ENCODE results near the gene ACTR1A. TPM values are rescaled to one million over a fixed set of nuclear protein-coding genes. Genes with fewer than 3 reads are reported as not detected.
"Not testable (repeated sequence)": the region's sequence is repeated elsewhere in the genome, so short reads cannot be mapped to it uniquely, and the experiment has no call there.

The ACTR1A gene
- polyA plus RNA-seq (2013, experiment 1 of 2; ENCODE audit: insufficient read length) = 133 TPM
- polyA plus RNA-seq (2013, experiment 2 of 2; ENCODE audit: insufficient read length) = 123 TPM

DNA sequence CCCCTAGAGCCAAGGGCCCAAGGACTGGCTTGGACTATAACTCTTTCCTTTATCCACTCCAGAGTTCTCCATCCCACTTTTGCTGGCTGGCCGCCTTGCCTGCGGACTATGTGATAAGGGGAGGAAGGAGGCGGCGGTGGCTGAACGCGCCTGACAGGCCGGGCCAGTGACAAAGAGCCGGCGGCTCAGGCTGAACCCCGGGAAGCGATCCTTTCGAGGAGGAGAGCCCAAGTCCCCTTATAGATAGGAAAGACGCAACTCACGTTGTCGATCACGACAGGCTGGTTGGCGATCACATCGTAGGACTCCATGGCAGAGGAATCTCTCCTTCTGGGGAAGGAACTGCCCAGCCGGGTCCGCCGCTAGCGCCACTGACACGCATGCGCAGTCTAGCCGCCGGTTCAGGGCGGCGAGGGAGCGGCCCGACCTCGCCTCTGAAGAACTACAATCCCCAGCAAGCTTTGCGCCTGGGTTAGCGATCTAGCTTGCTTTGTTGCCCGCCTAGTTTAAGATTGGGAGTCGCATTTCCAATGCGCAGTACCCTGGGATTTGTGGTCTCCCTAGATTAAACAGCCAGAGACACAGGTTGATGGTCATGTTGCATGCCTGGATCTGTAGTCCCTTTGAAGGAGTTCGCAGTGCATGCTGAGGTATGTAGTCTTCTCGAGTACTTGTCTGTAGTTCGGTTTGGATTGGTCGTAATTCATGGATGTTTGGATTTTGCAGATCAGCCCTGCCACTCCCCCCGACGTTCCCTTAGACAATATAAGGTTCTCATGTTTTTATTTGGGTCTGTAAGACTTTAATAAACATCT lies at the start of gene ACTR1A:
Gene ACTR1A, minus strand, starts transcription at position 376 of the 815 bp plus-strand sequence. Its CDS starts 65 bp downstream, at position 311.
- DNase-seq = peak; percentile 100

DNA sequence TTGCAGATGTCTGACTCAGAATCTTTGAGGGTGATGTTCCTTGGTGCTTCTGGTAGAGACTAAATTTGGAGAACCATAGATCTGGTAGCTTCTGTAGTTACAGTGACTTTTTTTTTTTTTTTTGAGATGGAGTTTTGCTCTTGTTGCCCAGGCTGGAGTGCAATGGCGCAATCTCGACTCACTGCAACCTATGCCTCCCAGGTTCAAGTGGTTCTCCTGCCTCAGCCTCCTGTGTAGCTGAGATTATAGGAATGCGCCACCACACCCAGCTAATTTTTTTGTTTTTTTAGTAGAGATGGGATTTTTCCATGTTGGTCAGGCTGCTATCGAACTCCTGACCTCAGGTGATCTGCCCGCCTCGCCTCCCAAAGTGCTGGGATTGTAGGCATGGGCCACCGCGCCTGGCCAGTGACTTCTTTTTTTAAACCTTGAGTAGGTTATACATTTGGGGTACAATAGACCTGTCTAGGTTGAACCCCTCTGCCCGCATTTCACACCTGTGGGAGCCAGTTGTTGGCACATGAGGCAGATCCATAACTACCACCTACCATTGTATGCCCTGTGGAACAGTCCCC lies 48.2 kb upstream of the ACTR1A start:
- DNase-seq = no peak

DNA sequence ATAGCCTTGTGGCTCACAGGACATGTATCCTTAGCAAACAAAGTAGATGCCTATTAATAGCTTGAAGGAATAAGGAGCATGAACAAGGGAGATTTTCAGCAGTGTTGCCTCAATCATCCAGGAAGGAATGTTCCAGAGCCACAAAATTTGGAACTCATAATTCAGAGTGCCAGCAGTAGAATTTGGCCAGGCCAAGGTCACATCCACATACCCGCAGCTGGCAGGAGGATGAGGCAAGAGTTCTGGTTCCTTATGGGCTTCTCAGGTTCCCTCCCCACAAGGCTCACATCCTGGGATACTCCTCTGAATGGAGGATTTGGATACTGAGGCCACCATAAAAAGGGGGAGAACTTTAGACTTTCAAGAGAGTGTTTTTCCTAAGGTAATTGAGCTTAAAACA lies 47.0 kb upstream of the ACTR1A start:
- no peak for DNase-seq

DNA sequence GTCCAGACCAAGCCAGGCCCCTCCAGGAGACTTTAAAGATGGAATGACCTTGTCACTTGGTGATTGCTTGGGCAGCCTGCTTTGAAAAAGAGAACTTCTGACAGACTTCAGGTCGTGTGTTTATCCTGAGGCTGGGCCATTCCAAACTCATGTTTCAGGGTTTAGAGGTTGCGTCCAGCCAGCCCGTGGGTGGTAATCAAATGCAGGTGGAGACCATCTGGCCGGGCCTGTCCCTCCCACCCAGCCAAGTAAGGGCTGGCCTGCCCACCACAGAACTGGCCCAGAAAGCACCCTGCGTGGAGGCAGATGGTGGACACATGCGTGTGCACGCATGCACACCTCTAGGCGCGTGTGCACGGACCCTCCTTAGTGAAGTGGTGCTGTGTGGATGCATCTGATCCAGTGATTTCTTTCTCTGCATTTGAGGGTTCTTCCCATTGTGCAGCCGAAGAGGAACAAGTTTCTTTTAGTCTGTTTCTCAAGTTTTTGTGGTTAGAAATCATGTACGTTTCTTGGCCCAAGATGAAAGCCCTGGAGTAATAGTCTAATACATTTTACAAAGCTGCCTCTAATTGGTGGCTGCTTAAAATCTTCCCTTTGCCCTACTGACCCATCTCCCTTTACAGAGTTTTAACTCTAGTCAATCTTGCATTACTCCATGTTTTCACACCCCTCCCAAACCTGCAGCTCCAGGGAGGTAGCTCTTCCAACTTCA lies 44.3 kb upstream of the ACTR1A start:
- peak; percentile 17 for DNase-seq

DNA sequence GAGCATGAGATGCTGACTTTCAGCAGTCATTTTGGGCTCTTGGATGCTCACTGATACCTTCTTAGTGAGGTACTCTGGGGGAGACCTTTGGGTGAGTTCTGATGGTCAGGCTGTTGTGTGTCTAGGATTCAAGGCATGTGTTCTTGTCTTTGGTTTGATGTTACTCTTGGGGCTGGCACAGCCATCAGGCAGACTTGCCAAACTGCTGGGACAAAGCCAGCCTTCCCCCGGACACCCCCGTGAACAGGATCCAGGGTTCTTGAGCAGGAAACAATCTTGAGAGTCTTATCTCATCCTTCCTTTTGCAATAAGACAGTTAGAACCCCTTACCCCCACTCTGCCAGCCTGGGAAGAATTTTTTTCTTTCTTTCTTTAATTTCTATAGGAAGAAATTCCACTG lies 43.5 kb upstream of the ACTR1A start:
- DNase-seq = no peak

DNA sequence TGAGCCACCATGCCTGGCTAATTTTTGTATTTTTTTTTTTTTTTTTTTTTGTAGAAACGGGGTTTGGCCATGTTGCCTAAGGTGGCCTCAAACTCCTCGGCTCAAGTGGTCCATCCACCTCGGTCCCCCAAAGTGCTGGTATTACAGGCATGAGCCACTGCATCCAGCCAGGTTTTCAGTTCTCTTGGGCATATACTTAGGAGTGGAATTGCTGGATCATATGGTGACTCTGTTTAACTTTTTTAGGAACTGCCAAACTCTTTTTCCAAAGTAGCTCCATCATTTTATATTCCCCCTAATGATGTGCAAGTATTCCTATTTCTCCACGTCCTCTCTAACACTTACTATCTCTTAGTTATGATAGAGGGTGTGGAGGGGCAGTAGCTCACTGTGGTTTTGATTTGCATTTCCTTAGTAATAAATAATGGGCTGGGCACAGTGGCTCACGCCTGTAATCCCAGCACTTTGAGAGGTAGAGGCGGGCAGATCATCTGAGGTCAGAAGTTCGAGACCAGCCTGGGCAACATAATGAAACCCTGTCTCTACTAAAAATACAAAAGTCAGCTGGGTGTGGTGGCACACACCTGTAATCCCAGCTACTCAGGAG lies 42.9 kb upstream of the ACTR1A start:
- DNase-seq = no peak

DNA sequence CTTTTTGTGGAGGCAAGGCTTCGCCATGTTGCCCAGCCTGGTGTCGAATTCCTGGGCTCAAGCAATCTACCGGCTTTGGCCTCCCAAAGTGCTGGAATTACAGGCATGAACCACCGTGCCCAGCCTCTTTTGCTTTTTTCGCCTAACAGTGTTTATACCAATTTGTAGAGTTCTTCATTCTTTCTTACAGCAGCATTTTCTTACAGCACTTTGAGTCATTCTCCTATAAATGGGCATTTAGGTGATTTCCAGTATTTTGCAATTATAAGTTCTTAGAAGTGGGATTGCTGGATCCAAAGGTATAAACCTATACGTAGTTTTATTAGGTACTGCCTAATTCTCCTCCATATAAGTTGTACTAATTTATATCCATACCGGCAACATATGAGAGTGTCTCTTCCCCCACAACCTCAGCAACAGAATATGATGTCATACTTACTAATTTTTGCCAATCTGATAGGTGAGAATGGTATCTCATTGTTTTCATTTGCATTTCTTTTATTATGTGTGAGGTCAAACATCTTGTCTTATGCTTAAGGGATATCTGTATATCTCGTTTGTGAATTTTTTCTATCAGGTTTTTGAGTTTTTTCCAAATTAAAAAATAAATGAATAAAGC lies 40.4 kb upstream of the ACTR1A start:
- DNase-seq = peak; percentile 20

DNA sequence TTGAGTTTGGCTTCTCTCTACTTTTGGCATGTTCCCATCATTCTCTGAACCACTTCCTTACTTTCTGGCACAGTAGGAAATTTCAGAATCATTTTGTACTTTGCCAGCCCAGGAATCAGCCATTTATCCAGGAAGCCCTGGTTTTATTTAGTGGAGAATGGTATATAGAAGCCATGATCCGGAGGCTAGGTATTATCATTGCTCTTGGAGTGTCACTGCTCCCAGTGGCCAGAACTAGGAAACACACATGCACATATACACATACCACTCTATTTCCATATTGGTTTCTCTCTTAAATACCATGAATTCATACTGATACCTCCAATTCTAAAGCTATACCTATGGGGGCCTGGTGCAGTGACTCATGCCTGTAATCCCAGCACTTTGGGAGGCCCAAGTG lies 37.5 kb upstream of the ACTR1A start:
- no peak for DNase-seq

DNA sequence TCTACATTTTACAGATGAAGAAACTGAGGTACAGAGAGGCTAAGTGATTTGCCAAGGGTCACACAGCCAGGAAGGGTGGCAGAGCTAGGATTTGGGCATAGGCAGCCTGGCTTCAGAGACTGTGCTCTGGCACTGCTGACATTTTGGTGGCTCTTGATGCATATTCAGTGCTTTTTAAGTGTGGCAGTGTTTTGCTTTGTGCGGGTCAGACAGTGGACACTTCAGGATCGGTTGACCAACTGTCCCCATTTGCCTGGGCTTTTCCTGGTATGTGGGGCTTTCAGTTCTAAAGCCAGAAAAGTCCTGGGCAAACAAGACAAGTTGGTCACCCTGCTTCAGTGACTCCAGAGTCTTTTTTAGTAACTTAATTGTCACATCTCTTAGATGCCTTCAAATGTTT lies 36.3 kb upstream of the ACTR1A start:
- DNase-seq = no peak

DNA sequence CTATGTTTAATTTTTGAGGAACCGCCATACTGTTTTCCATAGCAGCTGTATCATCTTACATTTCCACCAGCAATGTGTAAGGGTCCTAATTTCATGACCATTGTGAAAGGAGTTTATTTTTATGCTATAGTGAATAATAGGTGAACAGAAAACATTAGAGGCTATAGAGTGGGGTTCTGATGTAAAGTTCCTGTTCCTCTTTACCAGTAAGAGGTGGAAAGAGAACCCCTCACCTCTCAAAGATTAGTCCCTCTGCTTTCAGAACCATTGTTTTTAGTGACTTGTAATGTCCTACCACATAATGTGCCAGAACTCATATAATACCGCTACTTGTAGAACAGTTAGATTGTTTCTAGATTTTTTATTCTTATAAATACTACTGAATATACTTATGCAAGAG lies 35.4 kb upstream of the ACTR1A start:
- no peak for DNase-seq

DNA sequence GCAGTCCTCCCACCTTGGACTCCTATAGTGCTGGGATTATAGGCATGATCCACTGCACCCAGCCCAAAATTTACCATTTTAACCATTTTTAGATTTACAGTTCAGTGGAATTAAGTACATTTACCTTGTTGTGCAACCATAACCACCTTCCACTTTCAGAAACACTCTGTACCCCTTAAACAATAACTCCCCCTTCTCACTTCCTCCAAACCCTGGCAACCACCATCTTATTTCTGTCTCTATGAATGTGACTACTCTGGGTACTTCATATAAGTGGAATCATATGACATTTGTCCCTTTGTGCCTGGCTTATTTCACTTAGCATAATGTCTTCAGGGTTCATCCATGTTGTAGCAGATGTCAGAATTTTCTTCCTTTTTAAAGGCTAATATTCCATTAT lies 34.9 kb upstream of the ACTR1A start:
- no peak for DNase-seq

DNA sequence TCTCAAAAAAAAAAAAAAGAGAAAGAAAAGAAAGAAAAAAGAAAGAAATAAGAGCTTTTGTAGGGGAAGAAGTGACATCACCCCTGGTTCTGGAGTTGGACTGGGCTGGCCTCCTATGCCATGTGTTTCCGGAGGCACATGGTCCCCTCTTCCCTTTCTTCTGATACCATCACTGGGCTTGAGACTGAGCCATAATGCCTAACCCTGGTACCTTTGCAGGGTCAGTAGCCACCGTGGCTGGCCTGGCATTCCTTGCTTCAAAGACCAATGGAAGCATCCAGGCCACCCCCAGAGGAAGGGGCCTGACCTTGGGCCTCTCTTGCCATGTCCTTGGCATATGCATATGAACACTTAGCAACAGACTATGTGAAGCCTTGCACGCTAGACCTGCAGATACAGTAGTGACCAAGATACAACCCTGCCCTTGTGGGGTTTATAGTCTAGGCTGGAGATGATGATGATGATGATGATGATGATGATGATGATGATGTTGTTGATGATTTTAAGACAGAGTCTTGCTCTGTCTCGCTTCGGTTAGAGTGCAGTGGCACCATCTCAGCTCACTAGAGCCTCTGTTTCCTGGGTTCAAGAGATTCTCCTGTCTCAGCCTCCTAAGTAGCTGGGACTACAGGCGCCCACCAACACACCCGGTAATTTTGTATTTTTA lies 33.1 kb upstream of the ACTR1A start:
- no peak for DNase-seq

DNA sequence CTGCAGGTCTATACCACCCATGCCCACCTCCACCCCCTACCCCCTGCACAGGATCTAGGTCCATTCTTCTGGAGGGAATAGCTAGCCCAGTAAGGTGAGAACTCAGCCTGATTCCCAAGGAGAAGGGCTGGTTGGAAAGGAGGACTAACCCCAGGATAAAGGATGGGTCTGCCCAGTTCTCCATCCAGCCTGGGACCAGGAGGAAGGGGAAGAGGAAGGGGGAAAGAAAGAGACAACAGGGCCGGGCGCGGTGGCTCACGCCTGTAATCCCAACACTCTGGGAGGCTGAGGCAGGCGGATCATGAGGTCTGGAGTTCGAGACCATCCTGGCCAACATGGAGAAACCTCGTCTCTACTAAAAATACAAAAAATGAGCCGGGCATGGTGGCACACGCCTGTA lies 32.5 kb upstream of the ACTR1A start:
- not testable (repeated sequence) for DNase-seq

DNA sequence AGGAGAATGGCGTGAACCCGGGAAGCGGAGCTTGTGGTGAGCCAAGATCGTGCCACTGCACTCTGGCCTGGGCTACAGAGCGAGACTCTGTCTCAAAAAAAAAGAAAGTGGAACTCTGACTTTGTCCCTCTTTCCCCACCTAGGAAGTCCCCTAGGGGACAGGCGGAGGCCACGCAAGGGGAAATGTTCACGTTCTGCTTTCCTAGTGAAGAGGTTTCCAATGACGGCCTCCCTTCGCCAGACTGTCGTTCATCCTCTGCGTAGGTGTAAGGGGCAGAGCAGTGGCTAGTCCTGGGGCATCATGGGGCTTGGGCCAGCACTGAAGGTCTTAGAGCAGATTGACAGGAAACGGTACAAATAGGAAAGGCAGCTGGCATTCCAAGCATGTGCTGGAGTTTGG lies 31.8 kb upstream of the ACTR1A start:
- no peak for DNase-seq

DNA sequence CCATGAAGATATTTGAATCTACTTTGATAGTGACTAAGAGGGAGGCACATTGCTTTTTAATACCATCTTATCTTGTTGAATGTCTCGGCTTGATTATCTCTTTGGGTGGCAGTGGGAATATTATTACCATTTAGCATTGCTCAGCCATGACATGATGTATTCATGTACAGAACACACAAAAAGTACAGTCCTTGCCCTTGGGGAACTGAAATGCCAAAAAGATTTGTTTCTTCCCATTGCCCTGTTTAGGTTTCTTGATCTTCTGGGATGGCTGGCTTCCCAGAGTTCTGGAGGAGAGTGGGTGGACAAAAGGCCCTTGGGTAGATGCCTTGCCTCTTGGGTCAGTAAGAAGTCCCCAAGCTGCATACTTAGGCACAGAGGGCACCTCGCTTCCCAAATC lies 25.0 kb upstream of the ACTR1A start:
- DNase-seq = peak; percentile 40

DNA sequence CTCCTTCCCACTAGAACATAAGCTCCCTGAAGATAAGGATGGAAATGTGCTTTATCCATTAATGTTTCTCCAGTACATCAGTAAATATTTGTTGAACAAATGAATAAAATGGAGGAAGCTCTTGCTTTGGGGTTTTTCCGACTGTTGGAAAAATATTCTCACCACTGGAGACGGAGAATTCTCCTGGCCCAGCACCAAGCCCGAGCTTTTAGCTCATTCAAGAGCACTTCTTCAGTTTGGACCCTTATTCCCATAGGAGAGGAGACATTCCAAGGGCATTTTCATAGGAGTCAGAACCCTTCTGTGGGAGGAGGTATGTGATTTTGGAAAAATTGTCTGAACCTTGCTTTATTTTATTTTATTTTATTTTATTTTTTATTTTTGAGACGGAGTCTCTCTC lies 22.2 kb upstream of the ACTR1A start:
- DNase-seq = no peak

DNA sequence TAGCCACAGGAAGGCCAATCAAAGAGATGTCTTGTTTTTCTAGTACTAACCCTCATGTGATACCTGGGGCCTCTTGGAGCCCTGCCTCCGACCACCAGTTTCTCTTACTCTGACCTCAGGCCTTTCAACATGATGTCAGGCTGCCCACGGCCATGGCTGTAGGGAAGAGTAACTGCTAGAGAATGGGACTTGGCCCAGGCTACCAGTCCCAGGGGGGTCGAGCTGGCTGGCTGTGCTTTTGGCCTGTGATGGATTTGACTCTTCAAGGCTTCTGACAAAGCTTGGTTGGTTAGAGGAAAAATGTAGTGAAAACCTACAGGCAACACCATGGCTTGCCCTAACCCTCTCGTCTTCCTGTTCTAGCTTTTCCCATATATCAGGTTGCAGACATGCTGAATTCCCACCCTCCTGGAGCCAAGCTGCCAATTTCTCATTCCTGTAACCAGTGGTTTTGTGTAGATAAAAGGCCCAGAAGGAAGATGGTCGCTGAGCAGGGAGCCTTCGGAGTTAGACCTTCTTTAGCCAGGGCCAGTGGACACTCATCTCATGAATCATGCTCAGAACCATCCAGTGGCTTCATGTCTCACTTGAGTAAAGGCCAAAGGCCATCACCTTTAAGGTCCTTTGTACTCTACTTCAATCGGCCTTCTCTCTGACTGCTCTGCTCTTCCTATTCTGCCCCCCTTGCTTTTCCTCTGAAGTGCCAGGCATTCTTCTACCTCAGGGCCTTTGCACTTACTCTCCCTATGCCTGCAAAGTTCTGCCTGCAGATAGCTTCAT lies 20.9 kb upstream of the ACTR1A start:
- peak; percentile 75 for DNase-seq

DNA sequence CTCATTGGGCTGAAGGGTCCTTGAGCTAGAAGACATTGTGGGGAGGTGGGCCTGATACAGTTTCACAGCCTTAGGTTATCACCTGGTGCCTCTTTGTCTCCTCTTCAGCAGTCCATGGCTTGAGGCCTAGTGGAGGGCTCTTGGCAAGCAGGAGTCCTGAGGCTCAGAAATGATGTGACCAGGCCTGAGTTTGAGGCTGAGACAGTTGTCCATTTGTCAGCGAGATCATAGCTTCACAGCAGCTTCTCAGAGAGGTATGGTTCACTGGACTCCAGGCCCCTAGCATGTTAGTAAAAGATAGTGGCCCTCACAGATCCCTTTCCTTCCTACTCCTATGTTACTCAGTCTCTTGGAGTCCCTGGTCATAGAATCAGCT lies 20.4 kb upstream of the ACTR1A start:
- no peak for DNase-seq

DNA sequence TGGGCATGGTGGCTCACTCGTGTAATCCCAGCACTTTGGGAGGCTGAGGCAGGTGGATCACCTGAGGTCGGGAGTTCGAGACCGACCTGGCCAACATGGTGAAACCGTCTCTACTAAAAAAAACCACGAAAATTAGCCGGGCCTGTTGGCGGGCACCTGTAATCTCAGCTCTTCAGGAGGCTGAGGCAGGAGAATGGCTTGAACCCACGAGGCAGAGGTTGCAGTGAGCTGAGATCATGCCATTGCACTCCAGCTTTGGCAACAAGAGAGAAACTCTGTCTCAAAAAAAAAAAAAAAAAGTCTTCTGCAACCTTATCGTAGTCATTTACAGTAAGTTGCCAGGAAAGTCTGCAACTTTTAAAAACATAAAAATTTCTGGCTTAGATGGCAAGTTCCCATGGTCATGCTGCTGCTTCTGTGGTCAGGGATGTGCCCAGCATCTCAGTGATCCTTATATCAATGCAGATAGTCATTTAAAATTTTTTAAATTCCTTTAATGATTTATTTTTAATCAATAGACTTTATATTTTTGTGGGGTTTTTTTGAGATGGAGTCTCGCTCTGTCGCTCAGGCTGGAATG lies 16.8 kb upstream of the ACTR1A start:
- DNase-seq = no peak

DNA sequence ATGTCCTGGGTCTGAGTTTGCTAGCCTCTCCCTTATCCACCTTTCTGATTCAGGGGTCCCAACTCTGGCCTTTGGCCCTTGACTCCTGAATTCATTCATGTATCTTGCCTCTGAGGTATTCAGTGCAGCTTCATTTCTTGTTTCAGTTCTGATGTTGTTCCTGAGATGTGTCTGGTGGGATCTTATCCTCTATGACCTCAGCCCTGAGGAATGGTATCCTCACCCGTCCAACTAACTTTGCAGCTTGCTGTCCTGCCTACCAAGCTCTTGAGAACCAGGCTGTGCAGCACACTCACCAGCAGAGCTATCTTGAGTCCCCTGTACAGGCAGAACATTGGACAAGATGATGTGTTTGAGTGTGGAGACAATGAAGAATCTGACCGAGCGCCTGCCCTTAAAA lies 15.0 kb upstream of the ACTR1A start:
- peak; percentile 67 for DNase-seq

DNA sequence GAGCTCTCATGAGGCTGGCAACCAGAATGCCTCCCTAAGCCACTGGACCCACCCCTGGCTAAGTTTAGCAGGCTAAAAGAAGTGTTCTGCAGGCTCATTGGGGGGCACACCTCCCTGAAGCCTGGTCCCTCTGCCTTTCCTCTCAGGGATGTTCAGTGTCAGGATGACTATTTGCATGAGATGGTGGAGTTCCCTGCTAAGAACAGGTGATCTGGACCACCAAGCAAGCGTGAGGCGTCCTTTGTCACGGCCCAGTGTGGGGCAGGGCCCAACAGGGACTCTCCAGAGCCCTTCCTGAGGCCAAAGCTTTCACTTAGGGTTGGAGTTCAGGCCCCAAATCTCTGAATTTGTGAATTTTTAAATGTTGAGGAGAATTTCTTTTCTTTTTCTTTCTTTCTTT lies 13.2 kb upstream of the ACTR1A start:
- DNase-seq = no peak

Data from fibroblast of skin of scalp (primary cell).